ENCODE measurements around the gene C22orf31.

GRCh38 chr22:29072193-29072978, 10.8 kb upstream of the C22orf31 start:
- TF ChIP-seq GATA2 (IDR thresholded peaks at IDR 0.05; ENCODE audit: low read depth, low read length): no peak
- no peak for TF ChIP-seq GATA3 (IDR thresholded peaks at IDR 0.05; ENCODE audit: low read depth, low read length)
